Measurements from ENCODE around the gene SLC2A8. TPM values are rescaled to one million over a fixed set of nuclear protein-coding genes. Genes with fewer than 3 reads are reported as not detected.
A peak's percentile ranks its signal among the peaks of the same experiment; 100 is the strongest.

SLC2A8 gene
- total RNA-seq, 1 donor from 2014 or later: 19.3 TPM

- no peak for DNase-seq (ENCODE audit: low spot score)
These were observed 33.4 kb downstream of the SLC2A8 start for GRCh38 chr9:127430415-127430814.

- no peak for DNase-seq (ENCODE audit: low spot score)
These were observed 40.7 kb downstream of the SLC2A8 start for GRCh38 chr9:127437497-127438264.

GRCh38 chr9:127438394-127438793 is 41.4 kb downstream of the SLC2A8 start:
- peak; percentile 40 for DNase-seq (ENCODE audit: low spot score)

- DNase-seq (ENCODE audit: low spot score): no peak
These were observed 47.4 kb downstream of the SLC2A8 start for GRCh38 chr9:127444283-127444920.

- no peak for DNase-seq (ENCODE audit: low spot score)
These were observed 48.2 kb downstream of the SLC2A8 start for GRCh38 chr9:127444921-127445850.

GRCh38 chr9:127445851-127446712 is 49.1 kb downstream of the SLC2A8 start:
- DNase-seq (ENCODE audit: low spot score): no peak

GRCh38 chr9:127446713-127447415 is 49.9 kb downstream of the SLC2A8 start:
- DNase-seq (ENCODE audit: low spot score): no peak

- no peak for DNase-seq (ENCODE audit: low spot score)
These were observed 50.6 kb downstream of the SLC2A8 start for GRCh38 chr9:127447416-127448111.

- no peak for DNase-seq (ENCODE audit: low spot score)
These were observed 51.3 kb downstream of the SLC2A8 start for GRCh38 chr9:127448112-127448805.

GRCh38 chr9:127449332-127449966 is 52.5 kb downstream of the SLC2A8 start:
- no peak for DNase-seq (ENCODE audit: low spot score)

GRCh38 chr9:127450243-127450760 is 53.3 kb downstream of the SLC2A8 start:
- DNase-seq (ENCODE audit: low spot score): peak; percentile 55

GRCh38 chr9:127450830-127451607 is 54.0 kb downstream of the SLC2A8 start, which contains the start of the genes LRSAM1 and RPL12:
TSS of gene LRSAM1 (plus strand) at chr9:127451510. CDS start at chr9:127454528, 3,018 bp downstream.
TSS of gene RPL12 (minus strand) at chr9:127451406. CDS start at chr9:127451317, 89 bp downstream.
- DNase-seq (ENCODE audit: low spot score): peak; percentile 97

GRCh38 chr9:127451608-127451857 is 54.6 kb downstream of the SLC2A8 start:
- DNase-seq (ENCODE audit: low spot score): no peak

GRCh38 chr9:127451858-127452656 is 55.1 kb downstream of the SLC2A8 start:
- DNase-seq (ENCODE audit: low spot score): peak; percentile 68

GRCh38 chr9:127452691-127453090 is 55.7 kb downstream of the SLC2A8 start:
- DNase-seq (ENCODE audit: low spot score): peak; percentile 31

- DNase-seq (ENCODE audit: low spot score): no peak
These were observed 58.5 kb downstream of the SLC2A8 start for GRCh38 chr9:127455324-127455992.

Measured in umbilical cord (tissue), 2 donors.